GM12875 (cell line): ENCODE data around the gene TMPRSS6.

Experiments
- H3K4me3 ChIP-seq: one replicate; pipeline ENCODE4 v1.5.1; 2011; ENCODE audit warnings: low read depth, low read length, control low read depth
- CTCF ChIP-seq: IDR thresholded peaks from 2 replicates; pipeline ENCODE4 v1.5.1; 2011; ENCODE audit warnings: low read depth, mild to moderate bottlenecking, control low read depth, inconsistent platforms, low read length, moderate library complexity, borderline replicate concordance; ENCODE audit not compliant: insufficient read depth

TMPRSS6 gene

GRCh38 chr22:37089434-37089833, 20.1 kb downstream of the TMPRSS6 start:
- no peak for TF ChIP-seq CTCF
- no peak overlapping the region for H3K4me3 ChIP-seq

GRCh38 chr22:37088750-37089408, 20.6 kb downstream of the TMPRSS6 start:
- TF ChIP-seq CTCF, result no peak
- H3K4me3 ChIP-seq, result no peak overlapping the region

GRCh38 chr22:37088108-37088605, 21.4 kb downstream of the TMPRSS6 start:
- TF ChIP-seq CTCF, result no peak
- no peak overlapping the region for H3K4me3 ChIP-seq

- H3K4me3 ChIP-seq, result no peak overlapping the region
- no peak for TF ChIP-seq CTCF
Measured at GRCh38 chr22:37086184-37086583, 23.3 kb downstream of the TMPRSS6 start.

- no peak for TF ChIP-seq CTCF
Measured at GRCh38 chr22:37084385-37084784, 25.1 kb downstream of the TMPRSS6 start.

GRCh38 chr22:37083914-37084313, 25.6 kb downstream of the TMPRSS6 start:
- TF ChIP-seq CTCF, result no peak

More at GRCh38 chr22:37084385-37084784, 25.1 kb downstream of the TMPRSS6 start:
- H3K4me3 ChIP-seq, result no peak overlapping the region

GRCh38 chr22:37082251-37082873, 27.2 kb downstream of the TMPRSS6 start:
- no peak overlapping the region for H3K4me3 ChIP-seq
- no peak for TF ChIP-seq CTCF

More at GRCh38 chr22:37083914-37084313, 25.6 kb downstream of the TMPRSS6 start:
- H3K4me3 ChIP-seq, result no peak overlapping the region
